ENCODE results near the gene FLNC. TPM values are rescaled to one million over a fixed set of nuclear protein-coding genes. Genes with fewer than 3 reads are reported as not detected.

Gene FLNC
- total RNA-seq, 1 experiment from 2014 or later = 8.0 TPM

DNA sequence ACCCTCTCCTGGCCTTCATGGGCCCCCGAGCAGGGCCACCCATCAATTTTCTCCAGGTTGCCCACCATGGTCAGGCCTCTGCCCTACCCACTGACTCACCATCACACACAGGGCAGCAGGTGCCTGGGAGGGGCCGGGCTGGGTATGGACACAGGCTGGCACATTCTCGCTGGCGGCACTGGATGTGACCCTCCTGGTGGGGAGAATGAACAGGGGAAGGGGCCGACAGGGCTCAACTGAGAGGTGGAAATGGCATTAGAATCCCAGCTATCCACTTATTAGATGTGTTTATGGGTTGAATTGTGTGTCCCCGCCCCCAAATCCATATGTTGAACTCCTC lies 63.9 kb downstream of the FLNC start:
- no peak overlapping the region for H3K27ac Mint-ChIP-seq
- peaks cover 13% of the 10 kb centered on the region for H3K9me3 Mint-ChIP-seq
- peaks cover 4% of the 10 kb centered on the region for H3K36me3 Mint-ChIP-seq
- no peak for DNase-seq (ENCODE audit: low spot score)
- ATAC-seq = no peak
- CTCF ChIA-PET = no interaction called here
- TF ChIP-seq, protein P1, sequence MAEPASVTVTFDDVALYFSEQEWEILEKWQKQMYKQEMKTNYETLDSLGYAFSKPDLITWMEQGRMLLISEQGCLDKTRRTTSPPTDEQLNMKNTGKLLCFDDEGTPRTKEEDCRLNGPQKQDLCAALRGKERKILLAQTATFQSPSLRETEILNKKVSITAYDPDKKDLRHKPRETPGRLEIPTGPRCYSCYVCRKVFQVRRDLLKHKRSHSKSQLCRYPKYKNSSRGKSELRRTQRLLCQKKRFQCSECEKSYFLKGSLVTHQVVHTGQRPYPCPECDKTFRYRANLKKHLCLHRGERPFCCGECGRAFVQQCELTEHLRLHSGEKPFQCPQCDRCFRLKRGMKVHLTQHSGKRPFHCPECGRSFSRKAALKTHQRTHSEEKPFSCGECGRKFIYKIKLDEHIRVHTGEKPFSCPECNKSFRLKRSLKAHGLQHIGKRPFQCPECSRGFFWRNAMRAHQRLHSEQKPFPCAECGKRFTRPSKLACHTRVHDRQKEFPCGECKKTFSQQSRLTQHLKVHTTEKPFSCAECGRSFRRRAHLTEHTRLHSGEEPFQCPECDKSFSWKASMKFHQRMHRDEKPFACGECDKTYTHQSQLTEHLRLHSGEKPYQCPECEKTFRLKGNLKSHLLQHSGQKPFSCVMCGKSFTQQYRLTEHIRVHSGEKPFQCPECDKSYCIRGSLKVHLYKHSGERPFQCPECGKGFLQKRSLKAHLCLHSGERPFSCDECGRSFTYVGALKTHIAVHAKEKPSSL (CRISPR knock-in tag; conservative IDR thresholded peaks at IDR 0.05) = no peak
- no peak for TF ChIP-seq ZNF416 (CRISPR knock-in tag; IDR thresholded peaks at IDR 0.05)
- TF ChIP-seq, protein P2, sequence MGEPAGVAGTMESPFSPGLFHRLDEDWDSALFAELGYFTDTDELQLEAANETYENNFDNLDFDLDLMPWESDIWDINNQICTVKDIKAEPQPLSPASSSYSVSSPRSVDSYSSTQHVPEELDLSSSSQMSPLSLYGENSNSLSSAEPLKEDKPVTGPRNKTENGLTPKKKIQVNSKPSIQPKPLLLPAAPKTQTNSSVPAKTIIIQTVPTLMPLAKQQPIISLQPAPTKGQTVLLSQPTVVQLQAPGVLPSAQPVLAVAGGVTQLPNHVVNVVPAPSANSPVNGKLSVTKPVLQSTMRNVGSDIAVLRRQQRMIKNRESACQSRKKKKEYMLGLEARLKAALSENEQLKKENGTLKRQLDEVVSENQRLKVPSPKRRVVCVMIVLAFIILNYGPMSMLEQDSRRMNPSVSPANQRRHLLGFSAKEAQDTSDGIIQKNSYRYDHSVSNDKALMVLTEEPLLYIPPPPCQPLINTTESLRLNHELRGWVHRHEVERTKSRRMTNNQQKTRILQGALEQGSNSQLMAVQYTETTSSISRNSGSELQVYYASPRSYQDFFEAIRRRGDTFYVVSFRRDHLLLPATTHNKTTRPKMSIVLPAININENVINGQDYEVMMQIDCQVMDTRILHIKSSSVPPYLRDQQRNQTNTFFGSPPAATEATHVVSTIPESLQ (CRISPR knock-in tag; IDR thresholded peaks at IDR 0.05) = no peak
- TF ChIP-seq IRF2 (CRISPR knock-in tag; IDR thresholded peaks at IDR 0.05; ENCODE audit: borderline replicate concordance, low read depth) = no peak
- no peak for TF ChIP-seq EMX1 (CRISPR knock-in tag; IDR thresholded peaks at IDR 0.05)
- TF ChIP-seq, protein P3, sequence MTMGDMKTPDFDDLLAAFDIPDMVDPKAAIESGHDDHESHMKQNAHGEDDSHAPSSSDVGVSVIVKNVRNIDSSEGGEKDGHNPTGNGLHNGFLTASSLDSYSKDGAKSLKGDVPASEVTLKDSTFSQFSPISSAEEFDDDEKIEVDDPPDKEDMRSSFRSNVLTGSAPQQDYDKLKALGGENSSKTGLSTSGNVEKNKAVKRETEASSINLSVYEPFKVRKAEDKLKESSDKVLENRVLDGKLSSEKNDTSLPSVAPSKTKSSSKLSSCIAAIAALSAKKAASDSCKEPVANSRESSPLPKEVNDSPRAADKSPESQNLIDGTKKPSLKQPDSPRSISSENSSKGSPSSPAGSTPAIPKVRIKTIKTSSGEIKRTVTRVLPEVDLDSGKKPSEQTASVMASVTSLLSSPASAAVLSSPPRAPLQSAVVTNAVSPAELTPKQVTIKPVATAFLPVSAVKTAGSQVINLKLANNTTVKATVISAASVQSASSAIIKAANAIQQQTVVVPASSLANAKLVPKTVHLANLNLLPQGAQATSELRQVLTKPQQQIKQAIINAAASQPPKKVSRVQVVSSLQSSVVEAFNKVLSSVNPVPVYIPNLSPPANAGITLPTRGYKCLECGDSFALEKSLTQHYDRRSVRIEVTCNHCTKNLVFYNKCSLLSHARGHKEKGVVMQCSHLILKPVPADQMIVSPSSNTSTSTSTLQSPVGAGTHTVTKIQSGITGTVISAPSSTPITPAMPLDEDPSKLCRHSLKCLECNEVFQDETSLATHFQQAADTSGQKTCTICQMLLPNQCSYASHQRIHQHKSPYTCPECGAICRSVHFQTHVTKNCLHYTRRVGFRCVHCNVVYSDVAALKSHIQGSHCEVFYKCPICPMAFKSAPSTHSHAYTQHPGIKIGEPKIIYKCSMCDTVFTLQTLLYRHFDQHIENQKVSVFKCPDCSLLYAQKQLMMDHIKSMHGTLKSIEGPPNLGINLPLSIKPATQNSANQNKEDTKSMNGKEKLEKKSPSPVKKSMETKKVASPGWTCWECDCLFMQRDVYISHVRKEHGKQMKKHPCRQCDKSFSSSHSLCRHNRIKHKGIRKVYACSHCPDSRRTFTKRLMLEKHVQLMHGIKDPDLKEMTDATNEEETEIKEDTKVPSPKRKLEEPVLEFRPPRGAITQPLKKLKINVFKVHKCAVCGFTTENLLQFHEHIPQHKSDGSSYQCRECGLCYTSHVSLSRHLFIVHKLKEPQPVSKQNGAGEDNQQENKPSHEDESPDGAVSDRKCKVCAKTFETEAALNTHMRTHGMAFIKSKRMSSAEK (CRISPR knock-in tag; IDR thresholded peaks at IDR 0.05; ENCODE audit: borderline replicate concordance) = no peak
- no peak for TF ChIP-seq NR3C1 (CRISPR knock-in tag; conservative IDR thresholded peaks at IDR 0.05; ENCODE audit: low read depth)
- no peak for TF ChIP-seq RELA (CRISPR knock-in tag; IDR thresholded peaks at IDR 0.05; ENCODE audit: borderline replicate concordance)
- TF ChIP-seq, protein P4, sequence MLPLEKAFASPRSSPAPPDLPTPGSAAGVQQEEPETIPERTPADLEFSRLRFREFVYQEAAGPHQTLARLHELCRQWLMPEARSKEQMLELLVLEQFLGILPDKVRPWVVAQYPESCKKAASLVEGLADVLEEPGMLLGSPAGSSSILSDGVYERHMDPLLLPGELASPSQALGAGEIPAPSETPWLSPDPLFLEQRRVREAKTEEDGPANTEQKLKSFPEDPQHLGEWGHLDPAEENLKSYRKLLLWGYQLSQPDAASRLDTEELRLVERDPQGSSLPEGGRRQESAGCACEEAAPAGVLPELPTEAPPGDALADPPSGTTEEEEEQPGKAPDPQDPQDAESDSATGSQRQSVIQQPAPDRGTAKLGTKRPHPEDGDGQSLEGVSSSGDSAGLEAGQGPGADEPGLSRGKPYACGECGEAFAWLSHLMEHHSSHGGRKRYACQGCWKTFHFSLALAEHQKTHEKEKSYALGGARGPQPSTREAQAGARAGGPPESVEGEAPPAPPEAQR (CRISPR knock-in tag; IDR thresholded peaks at IDR 0.05) = no peak
- no peak for TF ChIP-seq ZBTB21 (CRISPR knock-in tag; IDR thresholded peaks at IDR 0.05; ENCODE audit: borderline replicate concordance)
- no peak for TF ChIP-seq MYBL2 (CRISPR knock-in tag; IDR thresholded peaks at IDR 0.05)
- no peak for TF ChIP-seq FOXJ3 (CRISPR knock-in tag; IDR thresholded peaks at IDR 0.05; ENCODE audit: borderline replicate concordance)
- TF ChIP-seq CREM (CRISPR knock-in tag; IDR thresholded peaks at IDR 0.05) = no peak
- no peak overlapping the region for H3K4me3 Mint-ChIP-seq
- peaks cover 3% of the 10 kb centered on the region; the same call in 1 of the 2 replicates for H3K4me1 Mint-ChIP-seq
- H3K27me3 Mint-ChIP-seq (ENCODE audit: low read depth) = peaks cover 12% of the 10 kb centered on the region
- POLR2A ChIA-PET = interaction anchor here (0.6 kb wide), 1 partner anchor 167 kb away, joined by 4 read pairs; no protein-coding TSS in a partner anchor

DNA sequence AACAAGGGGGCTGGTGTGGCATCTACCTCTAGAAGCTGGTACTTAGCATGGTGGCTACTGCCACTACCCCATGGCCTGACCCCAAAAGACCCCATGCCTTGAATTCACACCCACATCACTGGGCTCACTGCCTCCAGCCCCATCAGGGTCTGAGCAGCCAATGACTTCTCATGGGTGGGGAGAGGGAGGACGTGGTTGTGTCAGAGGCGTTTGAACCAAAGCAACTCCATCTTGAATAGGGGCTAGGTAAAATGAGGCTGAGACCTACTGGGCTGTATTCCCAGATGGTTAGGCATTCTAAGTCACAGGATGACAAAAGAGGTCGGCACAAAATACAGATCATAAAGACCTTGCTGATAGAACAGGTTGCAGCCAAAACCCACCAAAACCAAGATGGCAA lies 65.1 kb downstream of the FLNC start:
- H3K4me3 Mint-ChIP-seq = no peak overlapping the region
- POLR2A ChIA-PET = no interaction called here
- H3K27me3 Mint-ChIP-seq (ENCODE audit: low read depth) = peaks cover 8% of the 10 kb centered on the region
- ATAC-seq = no peak
- TF ChIP-seq GRHL2 (CRISPR knock-in tag; IDR thresholded peaks at IDR 0.05; ENCODE audit: insufficient replicate concordance, severe bottlenecking) (no peak), ETV6 (CRISPR knock-in tag; IDR thresholded peaks at IDR 0.05) (no peak)
- TF ChIP-seq, protein P5, sequence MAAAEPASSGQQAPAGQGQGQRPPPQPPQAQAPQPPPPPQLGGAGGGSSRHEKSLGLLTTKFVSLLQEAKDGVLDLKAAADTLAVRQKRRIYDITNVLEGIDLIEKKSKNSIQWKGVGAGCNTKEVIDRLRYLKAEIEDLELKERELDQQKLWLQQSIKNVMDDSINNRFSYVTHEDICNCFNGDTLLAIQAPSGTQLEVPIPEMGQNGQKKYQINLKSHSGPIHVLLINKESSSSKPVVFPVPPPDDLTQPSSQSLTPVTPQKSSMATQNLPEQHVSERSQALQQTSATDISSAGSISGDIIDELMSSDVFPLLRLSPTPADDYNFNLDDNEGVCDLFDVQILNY (CRISPR knock-in tag; IDR thresholded peaks at IDR 0.05) = no peak
- peaks cover 25% of the 10 kb centered on the region for H3K9me3 Mint-ChIP-seq
- CTCF ChIA-PET = no interaction called here
- H3K27ac Mint-ChIP-seq = no peak overlapping the region
- no peak for DNase-seq (ENCODE audit: low spot score)
- 0 out of 2 replicates have a peak, but pooled peaks cover 3% of the 10 kb centered on the region for H3K4me1 Mint-ChIP-seq
- H3K36me3 Mint-ChIP-seq = peaks cover 9% of the 10 kb centered on the region

Measured in WTC11 (cell line).